Measurements from ENCODE around the gene PRKCH.

Gene PRKCH

GRCh38 chr14:61381553-61381952, 60.2 kb downstream of the PRKCH start (continued):
- TF ChIP-seq ZNF629 (tag by site-specific recombination; IDR thresholded peaks at IDR 0.05) (peak; percentile 60), PRDM10 (tag by site-specific recombination; IDR thresholded peaks at IDR 0.05) (no peak), ZBTB44 (tag by site-specific recombination; IDR thresholded peaks at IDR 0.05) (no peak), KLF7 (tag by site-specific recombination; IDR thresholded peaks at IDR 0.05; ENCODE audit: borderline replicate concordance) (no peak), ZNF169 (tag by site-specific recombination; IDR thresholded peaks at IDR 0.05) (no peak), GLI4 (tag by site-specific recombination; IDR thresholded peaks at IDR 0.05) (no peak), YY1 (tag by site-specific recombination; IDR thresholded peaks at IDR 0.05) (no peak), ZNF624 (tag by site-specific recombination; IDR thresholded peaks at IDR 0.05) (no peak), ZNF26 (tag by site-specific recombination; IDR thresholded peaks at IDR 0.05) (no peak), ZNF221 (tag by site-specific recombination; IDR thresholded peaks at IDR 0.05; ENCODE audit: borderline replicate concordance) (no peak), ZFHX2 (tag by site-specific recombination; conservative IDR thresholded peaks at IDR 0.05) (no peak), ZNF473 (tag by site-specific recombination; IDR thresholded peaks at IDR 0.05) (no peak), OSR2 (tag by site-specific recombination; IDR thresholded peaks at IDR 0.05) (peak; percentile 87), SCRT1 (tag by site-specific recombination; IDR thresholded peaks at IDR 0.05; ENCODE audit: borderline replicate concordance) (0 out of 2 replicates have a peak, but pooled peaks have one; percentile 28), BCL11B (tag by site-specific recombination; IDR thresholded peaks at IDR 0.05; ENCODE audit: low read depth) (no peak), ZNF621 (tag by site-specific recombination; IDR thresholded peaks at IDR 0.05) (no peak), SCRT2 (tag by site-specific recombination; IDR thresholded peaks at IDR 0.05) (peak; percentile 98), ZNF184 (tag by site-specific recombination; IDR thresholded peaks at IDR 0.05) (no peak), ZNF843 (tag by site-specific recombination; IDR thresholded peaks at IDR 0.05) (no peak), ZNF830 (tag by site-specific recombination; IDR thresholded peaks at IDR 0.05; ENCODE audit: low read depth) (no peak), ZNF560 (tag by site-specific recombination; IDR thresholded peaks at IDR 0.05; ENCODE audit: borderline replicate concordance) (no peak), ZNF514 (tag by site-specific recombination; IDR thresholded peaks at IDR 0.05) (no peak), MEIS1 (CRISPR knock-in tag; IDR thresholded peaks at IDR 0.05; ENCODE audit: borderline replicate concordance) (no peak), ZBTB17 (tag by site-specific recombination; IDR thresholded peaks at IDR 0.05) (peak; percentile 72), KLF10 (tag by site-specific recombination; IDR thresholded peaks at IDR 0.05) (no peak), ZNF423 (tag by site-specific recombination; IDR thresholded peaks at IDR 0.05) (peak; percentile 66; the same call in 1 of the 2 replicates), ZNF24 (tag by site-specific recombination; IDR thresholded peaks at IDR 0.05) (no peak), ZNF23 (tag by site-specific recombination; IDR thresholded peaks at IDR 0.05; ENCODE audit: borderline replicate concordance) (no peak), ZBTB1 (tag by site-specific recombination; IDR thresholded peaks at IDR 0.05) (no peak)
- TF ChIP-seq, protein P1, sequence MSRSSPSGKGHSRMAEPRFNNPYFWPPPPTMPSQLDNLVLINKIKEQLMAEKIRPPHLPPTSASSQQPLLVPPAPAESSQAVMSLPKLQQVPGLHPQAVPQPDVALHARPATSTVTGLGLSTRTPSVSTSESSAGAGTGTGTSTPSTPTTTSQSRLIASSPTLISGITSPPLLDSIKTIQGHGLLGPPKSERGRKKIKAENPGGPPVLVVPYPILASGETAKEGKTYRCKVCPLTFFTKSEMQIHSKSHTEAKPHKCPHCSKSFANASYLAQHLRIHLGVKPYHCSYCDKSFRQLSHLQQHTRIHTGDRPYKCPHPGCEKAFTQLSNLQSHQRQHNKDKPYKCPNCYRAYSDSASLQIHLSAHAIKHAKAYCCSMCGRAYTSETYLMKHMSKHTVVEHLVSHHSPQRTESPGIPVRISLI (tag by site-specific recombination; IDR thresholded peaks at IDR 0.05): no peak
- TF ChIP-seq, protein P2, sequence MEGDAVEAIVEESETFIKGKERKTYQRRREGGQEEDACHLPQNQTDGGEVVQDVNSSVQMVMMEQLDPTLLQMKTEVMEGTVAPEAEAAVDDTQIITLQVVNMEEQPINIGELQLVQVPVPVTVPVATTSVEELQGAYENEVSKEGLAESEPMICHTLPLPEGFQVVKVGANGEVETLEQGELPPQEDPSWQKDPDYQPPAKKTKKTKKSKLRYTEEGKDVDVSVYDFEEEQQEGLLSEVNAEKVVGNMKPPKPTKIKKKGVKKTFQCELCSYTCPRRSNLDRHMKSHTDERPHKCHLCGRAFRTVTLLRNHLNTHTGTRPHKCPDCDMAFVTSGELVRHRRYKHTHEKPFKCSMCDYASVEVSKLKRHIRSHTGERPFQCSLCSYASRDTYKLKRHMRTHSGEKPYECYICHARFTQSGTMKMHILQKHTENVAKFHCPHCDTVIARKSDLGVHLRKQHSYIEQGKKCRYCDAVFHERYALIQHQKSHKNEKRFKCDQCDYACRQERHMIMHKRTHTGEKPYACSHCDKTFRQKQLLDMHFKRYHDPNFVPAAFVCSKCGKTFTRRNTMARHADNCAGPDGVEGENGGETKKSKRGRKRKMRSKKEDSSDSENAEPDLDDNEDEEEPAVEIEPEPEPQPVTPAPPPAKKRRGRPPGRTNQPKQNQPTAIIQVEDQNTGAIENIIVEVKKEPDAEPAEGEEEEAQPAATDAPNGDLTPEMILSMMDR (tag by site-specific recombination; IDR thresholded peaks at IDR 0.05): no peak
- TF ChIP-seq, protein P3, sequence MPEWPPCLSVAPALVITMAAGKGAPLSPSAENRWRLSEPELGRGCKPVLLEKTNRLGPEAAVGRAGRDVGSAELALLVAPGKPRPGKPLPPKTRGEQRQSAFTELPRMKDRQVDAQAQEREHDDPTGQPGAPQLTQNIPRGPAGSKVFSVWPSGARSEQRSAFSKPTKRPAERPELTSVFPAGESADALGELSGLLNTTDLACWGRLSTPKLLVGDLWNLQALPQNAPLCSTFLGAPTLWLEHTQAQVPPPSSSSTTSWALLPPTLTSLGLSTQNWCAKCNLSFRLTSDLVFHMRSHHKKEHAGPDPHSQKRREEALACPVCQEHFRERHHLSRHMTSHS (tag by site-specific recombination; IDR thresholded peaks at IDR 0.05): no peak
